HepG2 (cell line): ENCODE data around the gene SCARF1. TPM values are rescaled to one million over a fixed set of nuclear protein-coding genes. Genes with fewer than 3 reads are reported as not detected.

Experiments used
- ARNT ChIP-seq: fragments of 450-650 bp; IDR thresholded peaks from 2 replicates; pipeline ENCODE4 v1.6.1; 2017
- ASH2L ChIP-seq: fragments of 300-600, 200-600 bp; sonication (generic); IDR thresholded peaks from 2 replicates; pipeline ENCODE4 v1.7.0; 2017; ENCODE audit warnings: low read depth, mild to moderate bottlenecking, moderate library complexity, mixed read lengths, low read length; ENCODE audit not compliant: insufficient read length
- CBX1 ChIP-seq: IDR thresholded peaks from one replicate; pipeline ENCODE4 v1.6.1; 2016; ENCODE audit warnings: antibody characterized with exemption, low read depth
- CCAR2 ChIP-seq: fragments of 200-400 bp; formaldehyde crosslinking; optimal IDR thresholded peaks from 2 replicates; pipeline ENCODE3; 2018; ENCODE audit warnings: low read depth, mild to moderate bottlenecking, low read length, moderate library complexity
- DPF2 ChIP-seq: sonication (generic); formaldehyde crosslinking; IDR thresholded peaks from 2 replicates; pipeline ENCODE4 v1.4.0; 2020; ENCODE audit warnings: mild to moderate bottlenecking, low read depth, missing genetic modification reagents, borderline replicate concordance
- FOXK1 ChIP-seq: sonication (generic); formaldehyde crosslinking; IDR thresholded peaks from 2 replicates; pipeline ENCODE4 v1.4.0; 2020; ENCODE audit warnings: low read depth, missing genetic modification reagents, borderline replicate concordance
- HDAC6 ChIP-seq: fragments of 200-600 bp; sonication (generic); IDR thresholded peaks from 2 replicates; pipeline ENCODE4 v1.7.0; 2017; ENCODE audit warnings: mild to moderate bottlenecking, antibody characterized with exemption, low read length, low read depth
- HNF4A ChIP-seq: sonication (generic); formaldehyde crosslinking; IDR thresholded peaks from 2 replicates; pipeline ENCODE4 v1.4.0; 2020; ENCODE audit warnings: missing genetic modification reagents
- HOXA7 ChIP-seq: sonication (generic); formaldehyde crosslinking; IDR thresholded peaks from 2 replicates; pipeline ENCODE4 v1.8.1; 2022; ENCODE audit warnings: mild to moderate bottlenecking, missing genetic modification reagents, moderate library complexity
- JUND ChIP-seq: sonication (generic); formaldehyde crosslinking; IDR thresholded peaks from 2 replicates; pipeline ENCODE4 v1.8.0; 2022; ENCODE audit warnings: mild to moderate bottlenecking, missing genetic modification reagents
- KAT7 ChIP-seq: IDR thresholded peaks from 2 replicates; pipeline ENCODE4 v1.6.1; 2018; ENCODE audit warnings: borderline replicate concordance, missing compliant biosample characterization
- KDM2A ChIP-seq: sonication (generic); formaldehyde crosslinking; IDR thresholded peaks from 2 replicates; pipeline ENCODE4 v1.4.0; 2020; ENCODE audit warnings: low read depth, missing genetic modification reagents, borderline replicate concordance
- MBNL3 ChIP-seq: fragments of 250-450 bp; sonication (Bioruptor Pico); conservative IDR thresholded peaks from 2 replicates; pipeline ENCODE4 v1.8.0; 2022; ENCODE audit warnings: mild to moderate bottlenecking, inconsistent platforms
- NFRKB ChIP-seq: fragments of 450-650 bp; IDR thresholded peaks from 2 replicates; pipeline ENCODE4 v1.6.1; 2017
- PREB ChIP-seq: sonication (generic); formaldehyde crosslinking; IDR thresholded peaks from 2 replicates; pipeline ENCODE4 v1.4.0; 2020; ENCODE audit warnings: missing genetic modification reagents
- SUZ12 ChIP-seq: fragments of 150-350 bp; IDR thresholded peaks from 2 replicates; pipeline ENCODE4 v1.6.1; 2014; ENCODE audit warnings: low read depth, low read length
- TEAD2 ChIP-seq: sonication (generic); formaldehyde crosslinking; IDR thresholded peaks from 2 replicates; pipeline ENCODE4 v1.9.0; 2021; ENCODE audit warnings: missing genetic modification reagents
- TMF1 ChIP-seq: sonication (generic); formaldehyde crosslinking; IDR thresholded peaks from 2 replicates; pipeline ENCODE4 v1.8.1; 2022; ENCODE audit warnings: low read depth, missing genetic modification reagents
- TSC22D2 ChIP-seq: sonication (generic); formaldehyde crosslinking; IDR thresholded peaks from 2 replicates; pipeline ENCODE4 v1.5.1; 2020; ENCODE audit warnings: missing genetic modification reagents, mild to moderate bottlenecking, borderline replicate concordance
- ZBTB7A ChIP-seq: sonication (generic); formaldehyde crosslinking; IDR thresholded peaks from 2 replicates; pipeline ENCODE4 v1.8.0; 2022; ENCODE audit warnings: mild to moderate bottlenecking, missing genetic modification reagents
- ZBTB7B ChIP-seq: sonication (generic); formaldehyde crosslinking; IDR thresholded peaks from 2 replicates; pipeline ENCODE4 v1.4.0; 2020; ENCODE audit warnings: missing genetic modification reagents
- ZFX ChIP-seq: sonication (generic); formaldehyde crosslinking; IDR thresholded peaks from 2 replicates; pipeline ENCODE4 v1.4.0; 2020; ENCODE audit warnings: mild to moderate bottlenecking, low read depth, missing genetic modification reagents, moderate library complexity
- ZNF296 ChIP-seq: sonication (generic); formaldehyde crosslinking; conservative IDR thresholded peaks from 2 replicates; pipeline ENCODE4 v1.5.0; 2020; ENCODE audit warnings: mild to moderate bottlenecking, missing genetic modification reagents
- ZNF34 ChIP-seq: sonication (generic); formaldehyde crosslinking; IDR thresholded peaks from 2 replicates; pipeline ENCODE4 v1.4.0; 2020; ENCODE audit warnings: mild to moderate bottlenecking, missing genetic modification reagents, borderline replicate concordance
- ZNF431 ChIP-seq: sonication (generic); formaldehyde crosslinking; IDR thresholded peaks from 2 replicates; pipeline ENCODE4 v1.9.0; 2022; ENCODE audit warnings: missing genetic modification reagents, low read depth, mild to moderate bottlenecking, borderline replicate concordance
- ZNF75D ChIP-seq: sonication (generic); formaldehyde crosslinking; IDR thresholded peaks from 2 replicates; pipeline ENCODE4 v1.8.1; 2023; ENCODE audit warnings: missing genetic modification reagents, mild to moderate bottlenecking, borderline replicate concordance
- polyA plus RNA-seq, 8 experiments: library from polyadenylated mRNA; depleted of rRNA in 3 of 8; stranded (reverse) in 7 of 8; unstranded in 1 of 8; fragments of >200 nt; fragmentation: Illumina TruSeq in 4 of 8; extraction: Trizol in 4 of 8; gene quantifications; 2 replicates each; pipeline versions ENCODE4 v1.2.1 to v1.2.3, GENCODE V29; 2011 to 2016; ENCODE audit warnings: low read depth in 4 of 8, missing spikeins in 1 of 8, mixed read lengths in 1 of 8; ENCODE audit not compliant: insufficient read depth in 1 of 8
- total RNA-seq, 5 experiments: library from RNA; depleted of rRNA; stranded (reverse); fragments of >200 nt; fragmentation: Illumina TruSeq; extraction: Trizol; gene quantifications; 2 replicates each; pipeline ENCODE4 v1.2.3, GENCODE V29; 2016; ENCODE audit warnings: low read depth in 1 of 5
- TF ChIP-seq, protein P1 (sequence below): sonication (generic); formaldehyde crosslinking; IDR thresholded peaks from 2 replicates; pipeline ENCODE4 v1.5.0; 2020; ENCODE audit warnings: mild to moderate bottlenecking, low read depth, missing genetic modification reagents, borderline replicate concordance
- TF ChIP-seq, protein P2 (sequence below): sonication (generic); formaldehyde crosslinking; IDR thresholded peaks from 2 replicates; pipeline ENCODE4 v1.4.0; 2020; ENCODE audit warnings: mild to moderate bottlenecking, missing genetic modification reagents

Gene SCARF1
- total and polyA plus RNA-seq, 2 of the 13 experiments (the other 11 are each of a cell fraction or from before 2014, with no cell fraction given): 0.24 to 0.71 TPM

GRCh38 chr17:1590029-1590746 lies 55.3 kb downstream of the SCARF1 start (continued):
- 0 out of 2 replicates have a peak, but pooled peaks have one; percentile 47 for TF ChIP-seq JUND
- no peak for TF ChIP-seq HDAC6
- no peak for TF ChIP-seq TSC22D2 (CRISPR knock-in tag)
- no peak for TF ChIP-seq KAT7 (CRISPR knock-in tag)
- no peak for TF ChIP-seq SUZ12
- no peak for TF ChIP-seq ZNF296
- no peak for TF ChIP-seq MBNL3
- TF ChIP-seq TEAD2 (CRISPR knock-in tag): no peak
- no peak for TF ChIP-seq CBX1
- peak; percentile 41; the same call in 1 of the 2 replicates for TF ChIP-seq KDM2A (CRISPR knock-in tag)
- TF ChIP-seq ZFX (CRISPR knock-in tag): peak; percentile 42; the same call in 1 of the 2 replicates
- no peak for TF ChIP-seq HOXA7 (CRISPR knock-in tag)
- TF ChIP-seq ZNF75D (CRISPR knock-in tag): no peak
- no peak for TF ChIP-seq ZNF431 (CRISPR knock-in tag)
- TF ChIP-seq FOXK1 (CRISPR knock-in tag): no peak
- no peak for TF ChIP-seq ZNF34 (CRISPR knock-in tag)
- TF ChIP-seq CCAR2: no peak
- no peak for TF ChIP-seq DPF2
- no peak for TF ChIP-seq TMF1 (CRISPR knock-in tag)
- TF ChIP-seq PREB (CRISPR knock-in tag): no peak
- peak; percentile 18; the same call in 1 of the 2 replicates for TF ChIP-seq ZBTB7B
- TF ChIP-seq HNF4A (CRISPR knock-in tag): peak; percentile 77; the same call in 1 of the 2 replicates
- TF ChIP-seq ARNT: no peak
- peak; percentile 40; the same call in 1 of the 2 replicates for TF ChIP-seq ZBTB7A (CRISPR knock-in tag)
- TF ChIP-seq, protein P1, sequence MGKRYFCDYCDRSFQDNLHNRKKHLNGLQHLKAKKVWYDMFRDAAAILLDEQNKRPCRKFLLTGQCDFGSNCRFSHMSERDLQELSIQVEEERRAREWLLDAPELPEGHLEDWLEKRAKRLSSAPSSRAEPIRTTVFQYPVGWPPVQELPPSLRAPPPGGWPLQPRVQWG (CRISPR knock-in tag): no peak
- no peak for TF ChIP-seq NFRKB
- TF ChIP-seq ASH2L: no peak
- TF ChIP-seq, protein P2, sequence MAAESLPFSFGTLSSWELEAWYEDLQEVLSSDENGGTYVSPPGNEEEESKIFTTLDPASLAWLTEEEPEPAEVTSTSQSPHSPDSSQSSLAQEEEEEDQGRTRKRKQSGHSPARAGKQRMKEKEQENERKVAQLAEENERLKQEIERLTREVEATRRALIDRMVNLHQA (CRISPR knock-in tag): no peak
